SJCRH30 (cell line): Measurements from ENCODE around the gene CLEC4E. TPM values are rescaled to one million over a fixed set of nuclear protein-coding genes. Genes with fewer than 3 reads are reported as not detected.
A peak's percentile ranks its signal among the peaks of the same experiment; 100 is the strongest.
"Not testable (repeated sequence)": the region's sequence is repeated elsewhere in the genome, so short reads cannot be mapped to it uniquely, and the experiment has no call there.

Source experiments
- DNase-seq, 2 experiments: peaks; one replicate each; pipeline ENCODE4 v3.0.0-alpha.2; 2015 to 2020
- H3K27ac ChIP-seq: fragments of 250-450 bp; sonication (Bioruptor Pico); 2 replicates; pipeline ENCODE4 v1.5.1; 2020; ENCODE audit warnings: mild to moderate bottlenecking, moderate library complexity
- H3K27me3 ChIP-seq: fragments of 250-450 bp; sonication (Bioruptor Pico); 2 replicates; pipeline ENCODE4 v1.5.1; 2020; ENCODE audit warnings: mild to moderate bottlenecking, moderate library complexity
- H3K36me3 ChIP-seq: fragments of 250-450 bp; sonication (Bioruptor Pico); 2 replicates; pipeline ENCODE4 v1.5.1; 2020; ENCODE audit warnings: mild to moderate bottlenecking, moderate library complexity
- H3K4me1 ChIP-seq: fragments of 250-450 bp; sonication (Bioruptor Pico); 2 replicates; pipeline ENCODE4 v1.5.1; 2020; ENCODE audit warnings: mild to moderate bottlenecking, moderate library complexity
- H3K4me3 ChIP-seq: fragments of 250-450 bp; sonication (Bioruptor Pico); 2 replicates; pipeline ENCODE4 v1.5.1; 2020; ENCODE audit warnings: mild to moderate bottlenecking, moderate library complexity
- H3K9me3 ChIP-seq: fragments of 250-450 bp; sonication (Bioruptor Pico); replicated peaks from 2 replicates; pipeline ENCODE4 v1.5.1; 2020; ENCODE audit warnings: mild to moderate bottlenecking, moderate library complexity
- total RNA-seq: library from RNA; depleted of rRNA; stranded (reverse); fragments of >200 nt; shearing (Covaris generic); gene quantifications from 2 replicates; pipeline ENCODE4 v1.2.3, GENCODE V29; 2014; rRNA removed

The CLEC4E gene
- total RNA-seq, 1 experiment from 2014 or later: not detected

GRCh38 chr12:8508910-8509841 lies 31.5 kb downstream of the CLEC4E start:
- no peaks in the 10 kb centered on the region for H3K27me3 ChIP-seq
- no peak overlapping the region for H3K4me3 ChIP-seq
- no peaks in the 10 kb centered on the region for H3K4me1 ChIP-seq
- H3K9me3 ChIP-seq: no peaks in the 10 kb centered on the region
- no peak overlapping the region for H3K27ac ChIP-seq
- peak; percentile 11 to 35 for DNase-seq
- H3K36me3 ChIP-seq: no peaks in the 10 kb centered on the region

- Histone ChIP-seq H3K4me3 (no peak overlapping the region), H3K36me3 (no peaks in the 10 kb centered on the region), H3K4me1 (no peaks in the 10 kb centered on the region), H3K27ac (no peak overlapping the region), H3K9me3 (no peaks in the 10 kb centered on the region), H3K27me3 (no peaks in the 10 kb centered on the region)
- DNase-seq: no peak
These were observed 32.5 kb downstream of the CLEC4E start for GRCh38 chr12:8508223-8508622.

- DNase-seq: no peak
- H3K27me3 ChIP-seq: no peaks in the 10 kb centered on the region
- H3K4me3 ChIP-seq: no peak overlapping the region
- no peaks in the 10 kb centered on the region for H3K9me3 ChIP-seq
- no peaks in the 10 kb centered on the region for H3K4me1 ChIP-seq
- no peaks in the 10 kb centered on the region for H3K36me3 ChIP-seq
- H3K27ac ChIP-seq: no peak overlapping the region
These were observed 33.1 kb downstream of the CLEC4E start for GRCh38 chr12:8507596-8507995.

- no peak for DNase-seq
- H3K4me3 ChIP-seq: no peak overlapping the region
- H3K27ac ChIP-seq: no peak overlapping the region
- peaks cover 6% of the 10 kb centered on the region; the same call in 1 of the 2 replicates for H3K27me3 ChIP-seq
- H3K9me3 ChIP-seq: no peaks in the 10 kb centered on the region
- no peaks in the 10 kb centered on the region for H3K36me3 ChIP-seq
- no peaks in the 10 kb centered on the region for H3K4me1 ChIP-seq
These were observed 36.4 kb downstream of the CLEC4E start for GRCh38 chr12:8504351-8504750.

GRCh38 chr12:8501720-8502119 lies 39.0 kb downstream of the CLEC4E start:
- H3K36me3 ChIP-seq: no peaks in the 10 kb centered on the region
- no peak overlapping the region for H3K27ac ChIP-seq
- peaks cover 13% of the 10 kb centered on the region; the same call in 1 of the 2 replicates for H3K27me3 ChIP-seq
- H3K4me1 ChIP-seq: no peaks in the 10 kb centered on the region
- H3K9me3 ChIP-seq: no peaks in the 10 kb centered on the region
- no peak for DNase-seq
- no peak overlapping the region for H3K4me3 ChIP-seq

GRCh38 chr12:8499616-8500015 lies 41.1 kb downstream of the CLEC4E start:
- no peak overlapping the region for H3K4me3 ChIP-seq
- peaks cover 13% of the 10 kb centered on the region; the same call in 1 of the 2 replicates for H3K27me3 ChIP-seq
- no peak for DNase-seq

GRCh38 chr12:8496074-8496473 lies 44.6 kb downstream of the CLEC4E start:
- H3K27ac ChIP-seq, H3K27me3 ChIP-seq, DNase-seq, H3K9me3 ChIP-seq, H3K4me1 ChIP-seq, H3K4me3 ChIP-seq, H3K36me3 ChIP-seq: not testable (repeated sequence)

More at GRCh38 chr12:8499616-8500015, 41.1 kb downstream of the CLEC4E start:
- Histone ChIP-seq H3K36me3 (no peaks in the 10 kb centered on the region), H3K27ac (no peak overlapping the region), H3K4me1 (no peaks in the 10 kb centered on the region), H3K9me3 (no peaks in the 10 kb centered on the region)

GRCh38 chr12:8495671-8496070 lies 45.0 kb downstream of the CLEC4E start:
- not testable (repeated sequence) for H3K36me3 ChIP-seq, H3K27me3 ChIP-seq, H3K4me1 ChIP-seq, DNase-seq, H3K27ac ChIP-seq, H3K4me3 ChIP-seq, H3K9me3 ChIP-seq

- Histone ChIP-seq H3K27ac (no peak overlapping the region), H3K9me3 (no peaks in the 10 kb centered on the region), H3K36me3 (no peaks in the 10 kb centered on the region), H3K4me3 (no peak overlapping the region), H3K4me1 (no peaks in the 10 kb centered on the region), H3K27me3 (no peaks in the 10 kb centered on the region)
- no peak for DNase-seq
These were observed 47.6 kb downstream of the CLEC4E start for GRCh38 chr12:8493084-8493483.

GRCh38 chr12:8491646-8492530 lies 48.8 kb downstream of the CLEC4E start:
- Histone ChIP-seq H3K4me3 (no peak overlapping the region), H3K9me3 (no peaks in the 10 kb centered on the region; the same call in 1 of the 2 replicates), H3K27me3 (no peaks in the 10 kb centered on the region), H3K36me3 (no peaks in the 10 kb centered on the region), H3K27ac (no peak overlapping the region), H3K4me1 (no peaks in the 10 kb centered on the region)
- DNase-seq: no peak

Other genes with a start within 250 kb of the CLEC4E start
- not detected in 2 replicates for gene CLEC6A, start 84.9 kb downstream of the CLEC4E start, total RNA-seq
- gene CLEC4D, start 27.4 kb downstream of the CLEC4E start, total RNA-seq: 0.61 TPM in 1 of 2 replicates, not detected in the other
- not detected in 2 replicates for gene AICDA, start 72.0 kb upstream of the CLEC4E start, total RNA-seq
- 0.23 TPM in 1 of 2 replicates, not detected in the other for gene MFAP5, start 121.9 kb upstream of the CLEC4E start, total RNA-seq
- gene RIMKLB, start 157.1 kb upstream of the CLEC4E start, total RNA-seq: 47.7 and 63.1 TPM in 2 replicates